ENCODE data around the gene PIK3CG.

Gene PIK3CG

DNA sequence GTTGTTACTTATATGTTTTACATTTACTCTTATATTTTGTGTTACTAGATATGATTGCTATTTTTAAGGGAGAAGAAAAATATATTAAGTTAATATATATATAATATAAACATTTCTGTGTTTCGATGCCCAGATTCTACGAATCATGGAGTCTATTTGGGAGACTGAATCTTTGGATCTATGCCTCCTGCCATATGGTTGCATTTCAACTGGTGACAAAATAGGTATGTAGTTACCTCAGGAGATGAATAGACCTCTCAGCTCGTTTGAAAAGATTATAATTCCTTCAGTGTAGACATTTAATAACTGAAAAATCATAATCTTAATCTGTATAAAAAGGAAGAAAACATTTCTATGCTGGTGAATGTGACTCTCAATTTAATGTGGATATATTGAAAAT lies 16.9 kb downstream of the PIK3CG start:
- H3K27me3 ChIP-seq: no peaks in the 10 kb centered on the region
- H3K4me3 ChIP-seq (ENCODE audit: low read depth in 1 of 2, low read length in 1 of 2): no peak overlapping the region
- TF ChIP-seq, protein P1, sequence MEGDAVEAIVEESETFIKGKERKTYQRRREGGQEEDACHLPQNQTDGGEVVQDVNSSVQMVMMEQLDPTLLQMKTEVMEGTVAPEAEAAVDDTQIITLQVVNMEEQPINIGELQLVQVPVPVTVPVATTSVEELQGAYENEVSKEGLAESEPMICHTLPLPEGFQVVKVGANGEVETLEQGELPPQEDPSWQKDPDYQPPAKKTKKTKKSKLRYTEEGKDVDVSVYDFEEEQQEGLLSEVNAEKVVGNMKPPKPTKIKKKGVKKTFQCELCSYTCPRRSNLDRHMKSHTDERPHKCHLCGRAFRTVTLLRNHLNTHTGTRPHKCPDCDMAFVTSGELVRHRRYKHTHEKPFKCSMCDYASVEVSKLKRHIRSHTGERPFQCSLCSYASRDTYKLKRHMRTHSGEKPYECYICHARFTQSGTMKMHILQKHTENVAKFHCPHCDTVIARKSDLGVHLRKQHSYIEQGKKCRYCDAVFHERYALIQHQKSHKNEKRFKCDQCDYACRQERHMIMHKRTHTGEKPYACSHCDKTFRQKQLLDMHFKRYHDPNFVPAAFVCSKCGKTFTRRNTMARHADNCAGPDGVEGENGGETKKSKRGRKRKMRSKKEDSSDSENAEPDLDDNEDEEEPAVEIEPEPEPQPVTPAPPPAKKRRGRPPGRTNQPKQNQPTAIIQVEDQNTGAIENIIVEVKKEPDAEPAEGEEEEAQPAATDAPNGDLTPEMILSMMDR (IDR thresholded peaks at IDR 0.05): no peak
- H3K27ac ChIP-seq: no peak overlapping the region
- H3K9me3 ChIP-seq: no peaks in the 10 kb centered on the region
- peaks cover 99% of the 10 kb centered on the region for H3K36me3 ChIP-seq
- H3K4me1 ChIP-seq (ENCODE audit: control insufficient read depth in 1 of 2, insufficient read depth in 1 of 2, low read depth in 1 of 2, low read length in 1 of 2): peaks cover 0 to 6% of the 10 kb centered on the region in 2 experiments

DNA sequence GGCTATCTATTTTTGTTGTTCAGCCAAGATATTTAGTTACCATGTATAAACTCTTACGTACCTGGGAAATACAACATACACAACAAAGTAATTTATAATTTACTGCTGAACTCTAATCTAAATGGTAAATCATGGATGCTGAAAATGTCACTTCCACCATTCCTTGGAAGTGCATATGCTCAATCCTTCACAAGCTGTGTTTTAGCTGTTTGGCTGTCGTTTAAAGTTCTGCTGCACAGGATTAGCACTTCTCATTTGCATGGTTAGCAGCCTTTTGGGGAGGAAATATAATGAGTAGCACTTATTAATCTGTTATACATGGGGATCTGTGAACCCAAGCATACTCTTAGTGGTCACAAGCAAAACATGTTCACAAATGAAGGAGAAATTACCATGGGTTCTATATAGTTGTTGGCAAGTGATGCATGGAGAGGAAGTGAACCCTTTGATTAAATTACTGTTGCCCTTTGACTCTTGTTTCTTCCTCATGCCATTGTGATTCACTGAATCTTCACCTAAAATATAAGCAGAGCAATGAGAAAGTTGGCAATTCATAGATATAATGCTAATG lies 18.5 kb downstream of the PIK3CG start:
- TF ChIP-seq, protein P1 (IDR thresholded peaks at IDR 0.05): no peak
- H3K27ac ChIP-seq: peak overlapping the region; percentile 2
- H3K4me3 ChIP-seq (ENCODE audit: low read depth in 1 of 2, low read length in 1 of 2): no peak overlapping the region
- no peaks in the 10 kb centered on the region for H3K9me3 ChIP-seq
- no peaks in the 10 kb centered on the region for H3K27me3 ChIP-seq
- H3K4me1 ChIP-seq (ENCODE audit: control insufficient read depth in 1 of 2, insufficient read depth in 1 of 2, low read depth in 1 of 2, low read length in 1 of 2): peaks cover 11 to 12% of the 10 kb centered on the region in 2 experiments
- H3K36me3 ChIP-seq: peaks cover 100% of the 10 kb centered on the region

DNA sequence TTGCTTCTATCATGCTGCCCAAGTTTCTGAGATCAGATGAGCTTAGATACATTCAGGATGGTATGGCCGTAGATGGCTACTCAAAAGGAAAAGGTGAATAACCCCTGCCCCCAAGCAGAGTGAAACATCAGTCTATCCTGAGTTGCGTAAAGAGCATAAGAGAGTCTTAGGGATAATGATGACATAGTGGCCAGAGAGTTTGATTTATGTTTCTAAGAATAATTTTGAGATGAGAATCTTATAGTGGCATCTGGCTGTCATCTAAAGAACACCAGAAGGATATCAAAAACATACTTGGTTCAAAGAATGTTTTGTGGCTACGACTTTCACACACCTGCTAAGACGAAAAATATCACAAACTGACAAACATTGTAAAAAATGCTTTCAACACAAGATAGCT lies 20.6 kb downstream of the PIK3CG start:
- H3K27me3 ChIP-seq: no peaks in the 10 kb centered on the region
- H3K36me3 ChIP-seq: peaks cover 100% of the 10 kb centered on the region
- TF ChIP-seq, protein P1 (IDR thresholded peaks at IDR 0.05): no peak
- no peak overlapping the region for H3K4me3 ChIP-seq (ENCODE audit: low read depth in 1 of 2, low read length in 1 of 2)
- no peaks in the 10 kb centered on the region for H3K9me3 ChIP-seq
- peak overlapping the region; percentile 67 for H3K27ac ChIP-seq
- peaks cover 12 to 14% of the 10 kb centered on the region in 2 experiments for H3K4me1 ChIP-seq (ENCODE audit: control insufficient read depth in 1 of 2, insufficient read depth in 1 of 2, low read depth in 1 of 2, low read length in 1 of 2)

DNA sequence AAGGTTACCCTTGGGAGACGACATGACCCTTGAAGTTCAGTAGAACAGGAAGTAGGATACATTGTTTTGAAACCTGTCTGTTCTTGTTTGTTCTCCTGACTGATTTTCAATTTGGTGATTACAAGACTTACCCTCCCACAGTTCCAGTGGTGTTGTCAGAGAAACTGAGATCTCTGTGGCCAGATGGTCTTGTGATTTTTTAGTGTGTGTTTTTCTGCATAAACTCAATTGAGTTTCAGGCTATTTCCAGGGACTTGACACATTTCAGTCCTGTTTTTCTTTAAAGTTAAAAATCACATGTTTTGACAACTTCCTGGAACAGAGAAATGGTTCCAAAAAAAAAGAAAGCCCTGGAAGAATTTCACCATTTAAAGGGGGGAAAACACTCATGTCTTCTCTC lies 22.3 kb downstream of the PIK3CG start:
- Histone ChIP-seq H3K27ac (peak overlapping the region; percentile 67), H3K27me3 (no peaks in the 10 kb centered on the region), H3K4me1 (ENCODE audit: control insufficient read depth in 1 of 2, insufficient read depth in 1 of 2, low read depth in 1 of 2, low read length in 1 of 2) (peaks cover 21 to 22% of the 10 kb centered on the region in 2 experiments), H3K36me3 (peaks cover 100% of the 10 kb centered on the region), H3K4me3 (ENCODE audit: low read depth in 1 of 2, low read length in 1 of 2) (no peak overlapping the region), H3K9me3 (no peaks in the 10 kb centered on the region)
- TF ChIP-seq, protein P1 (IDR thresholded peaks at IDR 0.05): no peak

DNA sequence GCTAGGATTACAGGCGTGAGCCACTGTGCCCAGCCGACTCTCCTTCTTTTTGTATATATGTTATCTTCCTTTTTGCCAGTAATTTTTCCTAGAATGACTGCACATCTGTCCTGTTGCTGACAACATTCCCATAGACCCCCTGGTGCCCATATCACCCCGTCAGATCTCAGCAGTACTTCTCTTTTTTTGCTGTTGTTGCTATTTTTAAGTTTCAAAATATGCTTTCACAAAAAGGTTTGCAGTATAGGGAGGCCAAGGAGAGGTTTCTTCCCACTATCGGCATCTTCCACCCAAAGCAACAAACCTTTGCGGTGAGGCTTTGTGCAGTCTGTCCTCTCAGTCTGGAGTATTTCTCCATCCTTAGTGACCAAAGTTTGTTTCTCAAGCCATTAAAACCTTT lies 23.1 kb downstream of the PIK3CG start:
- Histone ChIP-seq H3K4me1 (ENCODE audit: control insufficient read depth in 1 of 2, insufficient read depth in 1 of 2, low read depth in 1 of 2, low read length in 1 of 2) (peaks cover 29% of the 10 kb centered on the region in 2 experiments), H3K27ac (peak overlapping the region; percentile 55), H3K36me3 (peaks cover 100% of the 10 kb centered on the region), H3K27me3 (no peaks in the 10 kb centered on the region), H3K4me3 (ENCODE audit: low read depth in 1 of 2, low read length in 1 of 2) (no peak overlapping the region), H3K9me3 (no peaks in the 10 kb centered on the region)
- TF ChIP-seq, protein P1 (IDR thresholded peaks at IDR 0.05): no peak

All from neutrophil (primary cell).